GM18517 (cell line): ENCODE data around the gene ZNF487.
"Not testable (repeated sequence)": the region's sequence is repeated elsewhere in the genome, so short reads cannot be mapped to it uniquely, and the experiment has no call there.

ENCODE experiments used
- ATAC-seq: cut with Tn5 transposase; IDR thresholded peaks from one replicate; pipeline ENCODE4 v1.9.1; 2021; ENCODE audit warnings: mild to moderate bottlenecking, moderate library complexity; ENCODE audit not compliant: unreplicated experiment

The ZNF487 gene

GRCh38 chr10:43436291-43437140 lies at the start of gene ZNF487:
Gene ZNF487 (plus strand): TSS chr10:43437111. CDS start chr10:43475814, 38,703 bp downstream.
- ATAC-seq: peak; percentile 96

- no peak for ATAC-seq
Observed at GRCh38 chr10:43387678-43388032, 49.3 kb upstream of the ZNF487 start.

- ATAC-seq: no peak
Observed at GRCh38 chr10:43389867-43390266, 47.0 kb upstream of the ZNF487 start.

GRCh38 chr10:43390333-43390732 lies 46.6 kb upstream of the ZNF487 start:
- no peak for ATAC-seq

- ATAC-seq: no peak
Observed at GRCh38 chr10:43390759-43391158, 46.2 kb upstream of the ZNF487 start.

- no peak for ATAC-seq
Observed at GRCh38 chr10:43391496-43391895, 45.4 kb upstream of the ZNF487 start.

GRCh38 chr10:43392748-43393147 lies 44.2 kb upstream of the ZNF487 start:
- no peak for ATAC-seq

GRCh38 chr10:43393186-43393585 lies 43.7 kb upstream of the ZNF487 start:
- not testable (repeated sequence) for ATAC-seq

- ATAC-seq: no peak
Observed at GRCh38 chr10:43393606-43394360, 43.1 kb upstream of the ZNF487 start.

- ATAC-seq: no peak
Observed at GRCh38 chr10:43394868-43395267, 42.0 kb upstream of the ZNF487 start.

- no peak for ATAC-seq
Observed at GRCh38 chr10:43395571-43396060, 41.3 kb upstream of the ZNF487 start.

- peak; percentile 15 for ATAC-seq
Observed at GRCh38 chr10:43396061-43396927, 40.6 kb upstream of the ZNF487 start.

- ATAC-seq: peak; percentile 79
Observed at GRCh38 chr10:43396928-43397624, 39.8 kb upstream of the ZNF487 start.

GRCh38 chr10:43398939-43399319 lies 38.0 kb upstream of the ZNF487 start:
- ATAC-seq: no peak

- no peak for ATAC-seq
Observed at GRCh38 chr10:43399320-43400310, 37.3 kb upstream of the ZNF487 start.

GRCh38 chr10:43401627-43402026 lies 35.3 kb upstream of the ZNF487 start:
- ATAC-seq: no peak

GRCh38 chr10:43402176-43402575 lies 34.7 kb upstream of the ZNF487 start:
- ATAC-seq: no peak

- no peak for ATAC-seq
Observed at GRCh38 chr10:43402880-43403452, 33.9 kb upstream of the ZNF487 start.
